ENCODE results near the gene TNK1. TPM values are rescaled to one million over a fixed set of nuclear protein-coding genes. Genes with fewer than 3 reads are reported as not detected.

The TNK1 gene
- polyA plus RNA-seq, 1 donor from 2014 or later, result 0.83 TPM

GRCh38 chr17:7403977-7404736 lies 23.3 kb downstream of the TNK1 start, which contains the start of gene TMEM256:
TSS of gene TMEM256 (minus strand) at chr17:7404097. CDS start at chr17:7404084, 13 bp downstream.
- peaks cover 2% of the 10 kb centered on the region for H4K20me1 ChIP-seq (ENCODE audit: insufficient read depth)
- H3K9ac ChIP-seq (ENCODE audit: low read length), result peak within 1 kb of the TSS; percentile 98
- peak within 1 kb of the TSS; percentile 88 for H3K4me3 ChIP-seq (ENCODE audit: low read length)
- no peaks in the 10 kb centered on the region for H3K27me3 ChIP-seq (ENCODE audit: insufficient read depth, low read depth, low read length)
- no peaks in the 10 kb centered on the region for H3K9me3 ChIP-seq (ENCODE audit: low read length)
- TF ChIP-seq EZH2 (IDR thresholded peaks at IDR 0.05; ENCODE audit: borderline replicate concordance, insufficient read depth, low read length, poor library complexity, severe bottlenecking), result no peak
- TF ChIP-seq MXI1 (conservative IDR thresholded peaks at IDR 0.05; ENCODE audit: poor library complexity, severe bottlenecking), result peak; percentile 49
- TF ChIP-seq REST (IDR thresholded peaks at IDR 0.05; ENCODE audit: borderline replicate concordance), result peak; percentile 40
- peak; percentile 51 for TF ChIP-seq TAF1 (IDR thresholded peaks at IDR 0.05; ENCODE audit: low read depth)
- TF ChIP-seq CTCF (IDR thresholded peaks at IDR 0.05; ENCODE audit: poor library complexity, severe bottlenecking), result peak; percentile 37
- no peak for TF ChIP-seq EP300 (conservative IDR thresholded peaks at IDR 0.05; ENCODE audit: poor library complexity, severe bottlenecking)
- TF ChIP-seq SMC3 (conservative IDR thresholded peaks at IDR 0.05; ENCODE audit: poor library complexity), result no peak
- peak; percentile 91 for TF ChIP-seq POLR2AphosphoS5 (IDR thresholded peaks at IDR 0.05)
- TF ChIP-seq RAD21 (conservative IDR thresholded peaks at IDR 0.05), result no peak
- no peaks in the 10 kb centered on the region for H3K9me2 ChIP-seq (ENCODE audit: insufficient read depth, low read length)
- no peaks in the 10 kb centered on the region for H3K36me3 ChIP-seq (ENCODE audit: insufficient read depth, low read length)
- H3K79me2 ChIP-seq (replicated peaks; ENCODE audit: insufficient read depth, low read length), result peaks cover 32% of the 10 kb centered on the region
- peaks cover 5% of the 10 kb centered on the region for H3F3A ChIP-seq (ENCODE audit: insufficient read depth, low read length, poor library complexity, severe bottlenecking)
- H3K27ac ChIP-seq (ENCODE audit: low read length), result peak within 1 kb of the TSS; percentile 98
- peak within 1 kb of the TSS; percentile 76 for H2AFZ ChIP-seq (ENCODE audit: low read depth, low read length)
- peak within 1 kb of the TSS; percentile 86 for H3K4me2 ChIP-seq (ENCODE audit: low read length)

GRCh38 chr17:7404737-7405349 lies 24.0 kb downstream of the TNK1 start:
- peaks cover 5% of the 10 kb centered on the region for H3F3A ChIP-seq (ENCODE audit: insufficient read depth, low read length, poor library complexity, severe bottlenecking)
- no peaks in the 10 kb centered on the region for H3K9me3 ChIP-seq (ENCODE audit: low read length)
- no peaks in the 10 kb centered on the region for H3K36me3 ChIP-seq (ENCODE audit: insufficient read depth, low read length)
- peaks cover 32% of the 10 kb centered on the region for H3K79me2 ChIP-seq (replicated peaks; ENCODE audit: insufficient read depth, low read length)
- no peaks in the 10 kb centered on the region for H3K27me3 ChIP-seq (ENCODE audit: insufficient read depth, low read depth, low read length)
- H3K9ac ChIP-seq (ENCODE audit: low read length), result peak overlapping the region; percentile 98
- H2AFZ ChIP-seq (ENCODE audit: low read depth, low read length), result peak overlapping the region; percentile 45
- no peaks in the 10 kb centered on the region for H3K9me2 ChIP-seq (ENCODE audit: insufficient read depth, low read length)
- H3K27ac ChIP-seq (ENCODE audit: low read length), result peak overlapping the region; percentile 98
- peak overlapping the region; percentile 88 for H3K4me3 ChIP-seq (ENCODE audit: low read length)
- peaks cover 2% of the 10 kb centered on the region for H4K20me1 ChIP-seq (ENCODE audit: insufficient read depth)
- H3K4me2 ChIP-seq (ENCODE audit: low read length), result no peak overlapping the region
- TF ChIP-seq EZH2 (IDR thresholded peaks at IDR 0.05; ENCODE audit: borderline replicate concordance, insufficient read depth, low read length, poor library complexity, severe bottlenecking) (no peak), REST (IDR thresholded peaks at IDR 0.05; ENCODE audit: borderline replicate concordance) (no peak), RAD21 (conservative IDR thresholded peaks at IDR 0.05) (no peak), CTCF (IDR thresholded peaks at IDR 0.05; ENCODE audit: poor library complexity, severe bottlenecking) (no peak), TAF1 (IDR thresholded peaks at IDR 0.05; ENCODE audit: low read depth) (peak; percentile 13), MXI1 (conservative IDR thresholded peaks at IDR 0.05; ENCODE audit: poor library complexity, severe bottlenecking) (no peak), EP300 (conservative IDR thresholded peaks at IDR 0.05; ENCODE audit: poor library complexity, severe bottlenecking) (no peak), SMC3 (conservative IDR thresholded peaks at IDR 0.05; ENCODE audit: poor library complexity) (no peak), POLR2AphosphoS5 (IDR thresholded peaks at IDR 0.05) (peak; percentile 80)

All from neural cell (in vitro differentiated cells).